Breast epithelium (tissue), 3 donors: ENCODE results near the gene SLC17A6.

ENCODE experiments used
- CTCF ChIP-seq, 3 donors: fragments of 450-650 bp; IDR thresholded peaks; one replicate each; pipeline ENCODE4 v1.5.1; 2016 to 2017; ENCODE audit warnings: antibody characterized with exemption in 3 of 3, mild to moderate bottlenecking in 3 of 3, moderate library complexity in 3 of 3
- POLR2A ChIP-seq: fragments of 450-650 bp; IDR thresholded peaks from one replicate; pipeline ENCODE4 v1.6.1; 2016; ENCODE audit warnings: antibody characterized with exemption, mild to moderate bottlenecking, moderate library complexity

GRCh38 chr11:22387126-22387525, 48.9 kb downstream of the SLC17A6 start:
- TF ChIP-seq CTCF (IDR thresholded peaks at IDR 0.05) (no peak), POLR2A (no peak)
